K562 (cell line): ENCODE data around the gene HBEGF. TPM values are rescaled to one million over a fixed set of nuclear protein-coding genes. Genes with fewer than 3 reads are reported as not detected.

Source experiments
- ATAC-seq: fragments of 200-7000 bp; cut with Tn5 transposase; 3 replicates; pipeline ENCODE4 v1.9.1; 2020; ENCODE audit warnings: moderate library complexity
- BruUV-seq: library from RNA; stranded (reverse); fragments of 400-500 nt; replicated peaks from 2 replicates; lab custom pipeline; 2021; lab: Mats Ljungman, UMichigan
- CTCF ChIA-PET: fragments of 300-600 bp; formaldehyde crosslinking; extraction: SDS; loops from one replicate; lab custom pipeline; 2021; ENCODE audit warnings: low intra/inter-chr PET ratio; lab: Yijun Ruan, JAX
- POLR2A ChIA-PET: fragments of 300-600, 350-650 bp; sonication (Branson Sonifier 250); formaldehyde crosslinking; extraction: SDS; loops from one replicate; lab custom pipeline; 2021; ENCODE audit warnings: antibody characterized with exemption, inconsistent platforms; lab: Yijun Ruan, JAX
- DNase-seq, 4 experiments: peaks; one replicate each; pipeline versions ENCODE4 v3.0.0 to v3.0.0-alpha.2; 2011 to 2018; ENCODE audit warnings: low spot score in 3 of 4, mixed read lengths in 3 of 4; ENCODE audit errors: extremely low read depth in 1 of 4
- FAIRE-seq: peaks from 2 replicates; lab custom pipeline; 2011; peaks lifted over from hg19 to GRCh38; lab: Jason Lieb, UNC
- H2AFZ ChIP-seq: 2 replicates; pipeline ENCODE4 v1.6.0; 2011; ENCODE audit warnings: low read depth, low read length, control low read depth, inconsistent platforms
- H3K27ac ChIP-seq: fragments of 200-600 bp; 3 replicates; pipeline ENCODE4 v1.8.0; 2011; ENCODE audit warnings: low read depth, mild to moderate bottlenecking, control low read depth, inconsistent platforms, low read length, moderate library complexity, mixed read lengths; ENCODE audit errors: extremely low read depth
- H3K27me3 ChIP-seq, 2 experiments: fragments of 300-600 bp in 1 of 2; 2 replicates in 1 of 2; 3 replicates in 1 of 2; pipeline versions ENCODE4 v1.6.0 to v1.8.0; 2011; ENCODE audit warnings: inconsistent platforms in 2 of 2, low read length in 2 of 2, mild to moderate bottlenecking in 1 of 2, mixed read lengths in 1 of 2, moderate library complexity in 1 of 2; ENCODE audit not compliant: control insufficient read depth in 2 of 2, insufficient read depth in 2 of 2
- H3K36me3 ChIP-seq: fragments of 300-600 bp; 3 replicates; pipeline ENCODE4 v1.8.0; 2011; ENCODE audit warnings: mild to moderate bottlenecking, low read length, inconsistent platforms; ENCODE audit not compliant: control insufficient read depth, insufficient read depth
- H3K4me1 ChIP-seq, 2 experiments: fragments of 200-600 bp in 1 of 2; replicated peaks in 1 of 2; 2 replicates in 1 of 2; 3 replicates in 1 of 2; pipeline versions ENCODE4 v1.5.1 to v1.8.0; 2011; ENCODE audit warnings: inconsistent platforms in 2 of 2, low read length in 2 of 2, mild to moderate bottlenecking in 1 of 2, mixed read lengths in 1 of 2, moderate library complexity in 1 of 2; ENCODE audit not compliant: control insufficient read depth in 2 of 2, insufficient read depth in 2 of 2
- H3K4me2 ChIP-seq: 2 replicates; pipeline ENCODE4 v1.6.1; 2011; ENCODE audit warnings: low read length, control low read depth, inconsistent platforms, mixed read lengths; ENCODE audit not compliant: insufficient read depth
- H3K4me3 ChIP-seq: fragments of 200-600 bp; sonication (generic), shearing (Covaris generic); 2 replicates; pipeline ENCODE4 v1.5.1; 2016; ENCODE audit warnings: control low read depth, inconsistent platforms
- H3K79me2 ChIP-seq: fragments of 200-600 bp; 3 replicates; pipeline ENCODE4 v1.8.0; 2011; ENCODE audit warnings: low read length, inconsistent platforms; ENCODE audit not compliant: control insufficient read depth, insufficient read depth
- H3K9ac ChIP-seq, 2 experiments: 2 replicates each; pipeline versions ENCODE4 v1.6.0 to v1.6.1; 2011; ENCODE audit warnings: low read depth in 2 of 2, low read length in 2 of 2, control low read depth in 1 of 2, inconsistent platforms in 1 of 2, mild to moderate bottlenecking in 1 of 2, mixed read lengths in 1 of 2; ENCODE audit not compliant: insufficient read depth in 1 of 2
- H3K9me1 ChIP-seq: one replicate; pipeline ENCODE4 v1.6.0; 2011; ENCODE audit warnings: inconsistent platforms, mild to moderate bottlenecking, low read length, moderate library complexity; ENCODE audit not compliant: control insufficient read depth, insufficient read depth
- H3K9me3 ChIP-seq: replicated peaks from 2 replicates; pipeline ENCODE4 v1.5.1; 2011; ENCODE audit warnings: low read depth, low read length, inconsistent platforms; ENCODE audit not compliant: control insufficient read depth, insufficient read depth
- H4K20me1 ChIP-seq: replicated peaks from 2 replicates; pipeline ENCODE4 v1.6.1; 2011; ENCODE audit warnings: low read length, inconsistent platforms, mixed read lengths; ENCODE audit not compliant: control insufficient read depth, insufficient read depth
- BRD4 ChIP-seq: fragments of 200-600 bp; sonication (generic); IDR thresholded peaks from 2 replicates; pipeline ENCODE4 v1.6.1; 2017; ENCODE audit warnings: inconsistent platforms
- CC2D1A ChIP-seq: fragments of 450-650 bp; IDR thresholded peaks from 2 replicates; pipeline ENCODE4 v1.6.1; 2017; ENCODE audit warnings: mild to moderate bottlenecking
- GATA2 ChIP-seq: sonication (generic); formaldehyde crosslinking; IDR thresholded peaks from 2 replicates; pipeline ENCODE4 v1.4.0; 2020; ENCODE audit warnings: mild to moderate bottlenecking, missing genetic modification reagents
- HIVEP1 ChIP-seq: fragments of 250-450 bp; sonication (Bioruptor Pico); IDR thresholded peaks from 2 replicates; pipeline ENCODE4 v1.4.0; 2020; ENCODE audit warnings: mild to moderate bottlenecking
- HSF4 ChIP-seq: fragments of 250-450 bp; sonication (Bioruptor Pico); IDR thresholded peaks from 2 replicates; pipeline ENCODE4 v2.1.2; 2022; ENCODE audit warnings: mild to moderate bottlenecking, moderate library complexity, borderline replicate concordance
- MAZ ChIP-seq, 2 experiments: fragments of 450-650 bp in 1 of 2; sonication (generic) in 1 of 2; formaldehyde crosslinking; IDR thresholded peaks in 1 of 2; conservative IDR thresholded peaks in 1 of 2; 2 replicates each; pipeline versions ENCODE4 v1.4.0 to v1.5.0; 2020; ENCODE audit warnings: mild to moderate bottlenecking in 1 of 2, missing genetic modification reagents in 1 of 2
- NR3C1 ChIP-seq: sonication (generic); formaldehyde crosslinking; IDR thresholded peaks from 2 replicates; pipeline ENCODE4 v1.8.1; 2022; ENCODE audit warnings: missing genetic modification reagents
- RAD21 ChIP-seq, 2 experiments: fragments of 250-450 bp in 1 of 2; fragments of 450-650 bp in 1 of 2; sonication (Bioruptor Pico) in 1 of 2; formaldehyde crosslinking in 1 of 2; IDR thresholded peaks in 1 of 2; conservative IDR thresholded peaks in 1 of 2; 2 replicates each; pipeline versions ENCODE4 v1.4.0 to v1.8.0; 2020 to 2022; ENCODE audit warnings: mild to moderate bottlenecking in 2 of 2, moderate library complexity in 1 of 2
- TCF7 ChIP-seq: sonication (generic); IDR thresholded peaks from 2 replicates; pipeline ENCODE4 v1.6.1; 2016; ENCODE audit warnings: antibody characterized with exemption, borderline replicate concordance
- ZBTB7A ChIP-seq: IDR thresholded peaks from 2 replicates; pipeline ENCODE4 v1.6.1; 2011; ENCODE audit warnings: low read depth, mild to moderate bottlenecking, low read length, moderate library complexity, borderline replicate concordance; ENCODE audit not compliant: control insufficient read depth
- ZNF121 ChIP-seq: sonication (generic); formaldehyde crosslinking; conservative IDR thresholded peaks from 2 replicates; pipeline ENCODE4 v1.8.0; 2022; ENCODE audit warnings: missing genetic modification reagents
- ZNF174 ChIP-seq: fragments of 250-450 bp; sonication (Bioruptor Pico); IDR thresholded peaks from 2 replicates; pipeline ENCODE4 v1.4.0; 2020; ENCODE audit warnings: mild to moderate bottlenecking
- ZNF24 ChIP-seq: fragments of 450-650 bp; IDR thresholded peaks from 2 replicates; pipeline ENCODE4 v1.6.1; 2016
- ZNF354B ChIP-seq: fragments of 250-450 bp; sonication (Bioruptor Pico); IDR thresholded peaks from 2 replicates; pipeline ENCODE4 v1.4.0; 2020
- ZNF583 ChIP-seq: fragments of 250-450 bp; sonication (Bioruptor Pico); IDR thresholded peaks from 2 replicates; pipeline ENCODE4 v1.4.0; 2020
- ZNF830 ChIP-seq: fragments of 250-450 bp; sonication (Bioruptor Pico); IDR thresholded peaks from 2 replicates; pipeline ENCODE4 v1.5.0; 2021; ENCODE audit warnings: mild to moderate bottlenecking
- WGBS: fragments of 100-300 bp; shearing (Covaris generic); methylation state at CpG from one replicate; pipeline ENCODE4 v1.1.6; 2016; ENCODE audit warnings: low coverage, mixed read lengths; ENCODE audit not compliant: insufficient coverage; ENCODE audit errors: missing lambda C conversion rate; 5-methylcytosine and 5-hydroxymethylcytosine counted together
- in situ Hi-C: fragments of 300-500 bp; cut with MboI; formaldehyde crosslinking; loops from 4 replicates; pipeline ENCODE4 v1.15.0; 2018; ENCODE audit warnings: inconsistent platforms, mixed read lengths
- intact Hi-C: fragments of 100-400 bp; cut with micrococcal nuclease; formaldehyde crosslinking; loops from 2 replicates; pipeline ENCODE4 v1.14.2; 2022
- polyA plus RNA-seq, 8 experiments: library from polyadenylated mRNA; depleted of rRNA in 4 of 8; stranded (reverse) in 5 of 8; unstranded in 3 of 8; fragments of >200 nt; fragmentation: Nextera tagmentation in 2 of 8; fragmentation: Illumina TruSeq in 1 of 8; extraction: Ambion mirVana in 2 of 8; extraction: Trizol in 1 of 8; gene quantifications; 2 replicates each; pipeline versions ENCODE4 v1.2.1 to v1.2.3, GENCODE V29; 2011 to 2014; ENCODE audit warnings: inconsistent platforms in 1 of 8, missing spikeins in 1 of 8
- total RNA-seq, 7 experiments: library from RNA; depleted of rRNA in 6 of 7; stranded (reverse); fragments of >200 nt in 6 of 7; fragmentation: Illumina TruSeq in 2 of 7; extraction: Trizol in 2 of 7; gene quantifications; 2 replicates each; pipeline versions ENCODE4 v1.2.1 to v1.2.3, GENCODE V29; 2011 to 2021; ENCODE audit warnings: low replicate concordance in 1 of 7

The HBEGF gene
- total and polyA plus RNA-seq, 9 of the 15 experiments (the other 6 are each of a cell fraction or from before 2014, with no cell fraction given): 0.11 to 1.1 (median 0.60) TPM

DNA sequence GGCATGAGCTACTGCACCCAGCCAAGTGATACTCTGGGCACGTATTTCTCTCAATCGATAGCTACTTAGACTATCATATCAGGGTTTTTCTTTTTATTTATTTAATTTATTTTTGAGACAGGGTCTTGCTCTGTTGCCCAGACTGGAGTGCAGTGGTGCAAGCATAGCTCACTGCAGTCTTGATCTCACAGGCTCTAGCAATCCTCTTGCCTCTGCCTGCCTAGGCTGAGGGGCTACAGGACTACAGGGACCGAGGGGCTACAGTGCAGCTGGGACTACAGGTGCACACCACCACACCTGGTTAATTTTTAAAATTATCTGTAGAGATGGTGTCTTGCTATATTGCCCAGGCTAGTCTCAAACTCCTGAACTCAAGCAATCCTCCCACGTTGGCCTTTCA is 34.9 kb upstream of the HBEGF start:
- no TSS peak for BruUV-seq
- ChIA-PET POLR2A (interaction anchor here (0.7 to 1.6 kb wide), 2 partner anchors 12 to 170 kb away, joined by 3 to 4 read pairs; no protein-coding TSS in a partner anchor), CTCF (no interaction called here)
- Histone ChIP-seq H3K27me3 (no peaks in the 10 kb centered on the region), H4K20me1 (no peaks in the 10 kb centered on the region), H3K27ac (no peak overlapping the region), H3K4me3 (no peak overlapping the region), H3K9me1 (no peaks in the 10 kb centered on the region), H3K36me3 (no peaks in the 10 kb centered on the region), H3K9me3 (no peaks in the 10 kb centered on the region), H3K4me1 (peaks cover 0 to 2% of the 10 kb centered on the region in 2 experiments; a peak in 1 of 5 replicates), H3K9ac (no peak overlapping the region), H3K79me2 (no peaks in the 10 kb centered on the region), H3K4me2 (no peak overlapping the region), H2AFZ (no peak overlapping the region)
- in situ Hi-C loops (no loop called here), intact Hi-C loops (no loop called here)
- no peak for ATAC-seq
- no peak for DNase-seq
- TF ChIP-seq ZNF121: peak; percentile 17
- TF ChIP-seq ZBTB7A: no peak
- no peak for TF ChIP-seq ZNF24
- no peak for FAIRE-seq
- WGBS: 37% methylated on average over 4 of the region's 4 CpGs

- Histone ChIP-seq H3K27ac (no peak overlapping the region), H3K9me3 (no peaks in the 10 kb centered on the region), H3K9ac (peak overlapping the region; percentile 11 to 66; a peak in 2 of 4 replicates), H3K27me3 (no peaks in the 10 kb centered on the region), H3K4me3 (no peak overlapping the region), H2AFZ (peak overlapping the region; percentile 63), H3K4me1 (peaks cover 6 to 7% of the 10 kb centered on the region in 2 experiments; a peak in 2 of 5 replicates), H3K36me3 (no peaks in the 10 kb centered on the region), H4K20me1 (no peaks in the 10 kb centered on the region), H3K9me1 (no peaks in the 10 kb centered on the region), H3K79me2 (no peaks in the 10 kb centered on the region), H3K4me2 (peak overlapping the region; percentile 30)
- WGBS: 8% methylated on average over 2 of the region's 2 CpGs
- FAIRE-seq (peak; percentile 89), ATAC-seq (peak; percentile 87), DNase-seq (peak; percentile 62 to 78 (median 75))
- no TSS peak for BruUV-seq
- POLR2A ChIA-PET: interaction anchor here (0.6 to 2.0 kb wide), 13 partner anchors 10 to 353 kb away, joined by 3 to 6 read pairs (median 4); partner anchors contain the start of genes ANKHD1, SLC4A9 and SRA1
- in situ Hi-C loops: no loop called here
- CTCF ChIA-PET: interaction anchor here (1.2 to 1.3 kb wide), 2 partner anchors 10 to 362 kb away, joined by 3 to 4 read pairs; no protein-coding TSS in a partner anchor
- intact Hi-C loops: loop anchor here (1.0 to 5.0 kb wide), 4 partner anchors 174 to 361 kb away; partner anchors contain the start of gene EIF4EBP3
- TF ChIP-seq ZNF830 (CRISPR knock-in tag): no peak
- no peak for TF ChIP-seq TCF7
- TF ChIP-seq MAZ (CRISPR knock-in tag; conservative IDR thresholded peaks at IDR 0.05 in 1 of 2, IDR thresholded peaks at IDR 0.05 in 1 of 2): peak in 1 of 2 experiments; percentile 53; a peak in 1 of 4 replicates
- no peak for TF ChIP-seq GATA2 (CRISPR knock-in tag)
- no peak for TF ChIP-seq ZNF354B (CRISPR knock-in tag)
- no peak for TF ChIP-seq ZNF583 (CRISPR knock-in tag)
- peak; percentile 71; the same call in 1 of the 2 replicates for TF ChIP-seq CC2D1A
- no peak for TF ChIP-seq ZBTB7A
- peak; percentile 53 to 79 for TF ChIP-seq RAD21 (CRISPR knock-in tag; conservative IDR thresholded peaks at IDR 0.05 in 1 of 2, IDR thresholded peaks at IDR 0.05 in 1 of 2)
- no peak for TF ChIP-seq HSF4 (CRISPR knock-in tag)
- TF ChIP-seq NR3C1: no peak
- no peak for TF ChIP-seq HIVEP1 (CRISPR knock-in tag)
- TF ChIP-seq BRD4: no peak
- no peak for TF ChIP-seq ZNF174 (CRISPR knock-in tag)
These were observed 26.6 kb upstream of the HBEGF start for GRCh38 chr5:140372971-140373487.
